Epidermal melanocyte (primary cell): ENCODE measurements around the gene CHMP5.

Experiments used
- DNase-seq: peaks from one replicate; pipeline ENCODE4 v3.0.0; 2011; ENCODE audit warnings: low spot score; ENCODE audit not compliant: insufficient read length

The CHMP5 gene

DNA sequence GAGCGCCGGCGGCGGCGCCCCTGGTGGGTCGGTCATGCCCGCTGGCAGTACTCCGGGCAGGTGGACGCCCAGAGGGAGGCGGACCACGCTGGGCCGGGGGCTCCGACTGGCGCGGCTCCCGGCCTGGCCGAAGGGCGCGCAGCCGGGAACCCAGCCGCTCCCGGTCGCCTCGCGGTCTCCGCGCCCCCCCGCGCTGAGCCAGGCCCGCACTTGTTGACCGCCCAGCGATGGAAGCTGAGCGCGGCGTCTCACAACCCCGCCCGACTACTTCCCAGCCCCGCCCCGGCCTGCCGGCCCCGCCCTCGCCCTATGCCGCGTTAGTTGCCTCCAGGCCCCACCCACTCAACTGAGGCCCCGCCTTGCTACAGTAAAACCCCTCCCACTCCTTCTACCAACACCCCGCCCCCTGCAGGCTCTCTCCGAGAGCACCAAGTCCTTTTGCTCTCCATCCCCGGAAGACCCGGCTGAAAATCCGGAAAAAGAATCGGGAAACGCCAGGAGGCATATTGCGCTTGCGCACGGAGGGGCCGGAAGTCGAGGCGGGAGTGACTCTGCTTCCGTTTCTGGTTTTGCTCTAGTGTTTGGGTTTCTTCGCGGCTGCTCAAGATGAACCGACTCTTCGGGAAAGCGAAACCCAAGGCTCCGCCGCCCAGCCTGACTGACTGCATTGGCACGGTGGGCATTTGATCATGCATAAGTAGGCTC, at the start of gene CHMP5, which contains the start of gene BAG1:
Gene CHMP5, plus strand, starts transcription at position 577 of the 705 bp plus-strand sequence. Its CDS starts 30 bp downstream, at position 607.
Gene BAG1, minus strand, starts transcription at position 236 of the 705 bp plus-strand sequence.
- DNase-seq: peak; percentile 96

GRCh38 chr9:33220681-33221567, 43.9 kb upstream of the CHMP5 start:
- no peak for DNase-seq

DNA sequence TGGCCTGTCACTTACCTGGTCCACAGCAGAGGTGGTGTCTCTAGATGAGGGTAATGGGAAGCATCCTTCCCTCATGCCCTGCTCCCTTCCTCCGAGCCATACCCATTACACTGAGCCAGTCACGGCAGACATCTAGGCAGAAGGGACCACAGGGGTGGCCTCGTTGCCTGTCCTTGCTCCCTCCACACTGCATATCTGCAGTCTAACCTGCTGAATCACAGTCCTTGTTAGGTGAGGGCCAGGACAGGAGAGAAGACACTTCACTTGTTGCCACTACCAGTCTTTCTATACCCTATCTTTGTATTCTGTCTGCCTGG, 43.3 kb upstream of the CHMP5 start:
- DNase-seq: no peak

DNA sequence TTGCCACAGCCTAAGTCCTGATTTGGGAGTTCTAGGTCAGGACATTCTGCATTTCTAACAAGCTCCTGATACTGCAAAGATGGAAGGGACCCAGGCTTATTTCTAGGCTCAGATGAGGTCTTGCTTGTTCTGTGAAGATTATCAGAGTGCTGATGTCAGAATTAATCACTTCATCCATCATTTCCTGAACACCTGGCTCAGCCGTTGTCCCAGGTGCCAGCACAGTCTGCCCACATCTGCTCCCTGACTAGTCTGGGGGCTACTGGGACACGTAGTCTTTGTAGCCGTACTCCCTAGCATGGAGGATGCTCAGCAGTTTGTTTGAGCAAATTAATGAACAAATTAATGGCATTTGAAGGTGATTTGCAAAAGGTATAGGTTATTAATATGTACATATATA, 42.8 kb upstream of the CHMP5 start:
- no peak for DNase-seq

- no peak for DNase-seq
Measured at GRCh38 chr9:33223696-33224095, 41.2 kb upstream of the CHMP5 start.

DNA sequence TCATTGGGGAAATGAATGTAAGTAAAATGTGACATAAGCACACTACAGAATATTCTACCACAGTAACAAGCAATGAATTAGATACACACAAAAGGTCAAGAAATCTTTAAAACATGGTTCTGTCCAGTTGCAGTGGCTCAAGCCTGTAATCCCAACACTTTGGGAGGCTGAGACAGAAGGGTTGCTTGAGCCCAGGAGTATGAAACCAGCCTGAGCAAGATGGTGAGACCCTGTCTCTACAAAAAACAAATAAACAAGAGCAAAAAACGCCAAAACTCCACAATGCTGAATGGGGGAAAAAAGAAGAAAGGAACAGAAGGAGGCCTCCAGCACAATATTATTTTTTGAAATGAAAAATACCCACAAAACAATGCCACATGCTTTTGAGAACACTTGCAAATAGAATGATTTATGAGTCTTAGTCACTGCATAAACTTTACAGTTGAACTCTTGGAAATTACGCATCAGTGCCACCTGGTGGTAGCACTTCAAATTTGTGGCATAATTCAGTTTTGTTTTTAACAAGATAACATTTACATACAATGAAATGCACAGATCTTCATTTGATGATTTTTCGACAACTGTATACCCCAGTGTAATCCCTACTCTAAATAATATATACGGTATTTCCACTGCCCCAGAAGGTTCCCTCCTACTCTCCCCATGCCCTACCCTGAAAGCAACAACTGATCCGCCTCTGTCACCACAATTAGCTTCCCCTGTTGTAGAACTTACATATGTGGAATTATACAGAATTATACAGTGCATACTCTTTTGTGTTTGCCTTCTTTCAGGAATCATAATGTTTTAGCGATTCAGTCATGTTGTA, 39.3 kb upstream of the CHMP5 start:
- DNase-seq: peak; percentile 53

DNA sequence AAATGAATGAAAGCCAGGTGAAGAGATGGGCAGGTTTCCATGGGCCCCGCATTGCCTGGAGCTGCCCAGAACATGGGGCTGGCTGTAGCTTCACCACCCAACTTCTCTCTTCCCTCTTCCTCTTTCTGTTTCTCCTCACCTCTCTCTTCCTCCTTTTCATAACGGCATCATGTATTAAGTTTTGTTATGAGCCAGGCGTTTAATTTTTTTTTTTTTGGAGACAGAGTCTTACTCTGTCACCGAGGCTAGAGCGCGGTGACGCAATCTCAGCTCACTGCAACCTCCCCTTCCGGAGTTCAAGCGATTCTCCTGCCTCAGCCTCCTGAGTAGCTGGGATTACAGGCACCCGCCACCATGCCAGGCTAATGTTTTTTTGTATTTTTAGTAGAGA, 37.8 kb upstream of the CHMP5 start:
- DNase-seq: no peak

DNA sequence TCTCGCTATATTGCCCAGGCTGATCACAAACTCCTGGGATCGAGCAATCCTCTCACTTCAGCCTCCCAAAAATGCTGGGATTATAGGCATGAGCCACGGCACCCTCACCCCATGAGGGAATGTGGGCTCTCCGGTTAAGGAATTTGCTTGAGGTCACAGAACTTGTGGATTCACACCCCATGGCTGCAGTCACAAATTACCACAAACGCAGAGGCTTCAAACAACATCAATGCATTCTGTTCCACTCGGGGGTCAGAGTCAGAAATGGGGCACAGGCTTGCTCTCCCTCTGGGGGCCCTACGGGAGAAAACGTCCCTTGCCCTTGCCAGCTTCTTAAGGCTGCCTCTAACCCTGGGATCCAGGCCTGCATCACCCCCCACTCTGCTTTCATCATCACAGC, 37.1 kb upstream of the CHMP5 start:
- no peak for DNase-seq

- no peak for DNase-seq
Measured at GRCh38 chr9:33228606-33229005, 36.2 kb upstream of the CHMP5 start.

DNA sequence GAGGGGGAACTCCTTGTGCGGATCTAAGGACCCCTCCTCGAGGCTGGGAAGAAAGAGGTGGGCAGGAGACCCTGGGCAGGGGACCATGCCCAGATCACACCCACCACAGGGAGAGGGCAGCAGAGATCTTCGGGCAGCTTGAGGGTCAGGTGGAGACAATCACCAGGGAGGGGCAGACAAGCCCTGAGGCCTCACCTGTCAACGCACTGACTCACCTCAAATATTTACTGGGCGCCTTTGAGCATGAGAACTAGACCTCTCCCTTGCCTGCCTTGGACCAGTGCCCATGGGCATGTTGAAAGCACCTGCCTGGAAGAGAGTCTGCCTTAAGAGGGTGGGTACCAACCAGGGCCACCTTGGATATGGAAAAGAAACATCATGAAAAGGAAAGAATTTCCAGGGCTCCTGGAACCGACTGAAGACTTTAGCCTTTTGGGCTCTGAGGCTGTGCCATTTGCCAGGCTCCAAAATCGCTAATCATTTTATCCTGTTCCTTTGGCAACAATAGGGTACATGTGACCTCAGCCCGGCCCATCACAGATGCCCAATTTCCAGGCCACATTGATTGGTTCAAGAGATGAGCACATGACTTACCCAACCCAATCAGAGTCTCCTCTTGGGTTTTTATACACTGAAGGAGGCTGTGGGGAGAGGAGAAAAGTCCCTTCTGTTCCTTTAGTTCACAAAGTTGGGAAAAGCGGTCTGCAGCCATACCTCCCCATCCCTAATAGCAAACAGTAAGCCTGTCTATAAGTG, 35.3 kb upstream of the CHMP5 start:
- DNase-seq: no peak

DNA sequence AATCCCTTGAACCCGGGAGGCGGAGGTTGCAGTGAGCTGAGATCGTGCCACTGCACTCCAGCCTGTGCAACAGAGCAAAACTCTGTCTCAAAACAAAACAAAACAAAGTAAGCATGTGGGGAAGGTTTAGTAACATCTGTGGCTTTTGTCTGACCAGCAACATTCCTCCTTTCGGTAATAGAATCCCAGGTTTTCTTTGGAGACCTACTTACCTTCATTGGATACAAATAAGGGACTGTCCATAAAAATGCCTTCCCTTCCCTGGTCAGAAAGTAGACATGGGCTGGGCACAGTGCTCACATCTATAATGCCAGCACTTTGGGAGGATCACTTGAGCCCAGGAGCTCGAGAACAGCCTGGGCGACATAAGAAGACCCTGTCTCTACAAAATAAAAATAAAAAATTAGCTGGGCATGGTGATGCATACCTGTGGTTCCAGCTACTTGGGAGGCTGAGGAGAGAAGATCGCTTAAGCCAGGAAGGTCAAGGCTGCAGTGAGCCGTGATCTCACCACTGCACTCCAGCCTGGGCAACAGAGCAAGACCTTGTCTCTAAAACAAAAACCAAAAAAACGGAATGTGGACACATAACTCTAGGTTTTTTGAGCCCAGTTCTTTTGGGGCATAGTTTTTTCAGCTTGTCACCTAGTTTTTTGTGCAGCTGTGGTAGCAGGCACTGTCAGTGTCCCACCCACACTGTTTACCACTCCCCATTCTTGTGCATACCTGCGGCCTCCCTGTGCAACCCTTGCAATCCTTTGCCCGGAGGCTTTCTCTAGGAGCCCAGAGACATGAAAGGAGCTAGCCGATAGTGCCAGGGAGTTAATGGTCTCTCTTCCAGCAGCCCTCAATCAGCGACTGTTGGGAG, 33.9 kb upstream of the CHMP5 start:
- no peak for DNase-seq

- DNase-seq: no peak
Measured at GRCh38 chr9:33231623-33231942, 33.3 kb upstream of the CHMP5 start.

- no peak for DNase-seq
Measured at GRCh38 chr9:33232815-33233214, 32.0 kb upstream of the CHMP5 start.

GRCh38 chr9:33233626-33234342, 31.1 kb upstream of the CHMP5 start:
- no peak for DNase-seq

DNA sequence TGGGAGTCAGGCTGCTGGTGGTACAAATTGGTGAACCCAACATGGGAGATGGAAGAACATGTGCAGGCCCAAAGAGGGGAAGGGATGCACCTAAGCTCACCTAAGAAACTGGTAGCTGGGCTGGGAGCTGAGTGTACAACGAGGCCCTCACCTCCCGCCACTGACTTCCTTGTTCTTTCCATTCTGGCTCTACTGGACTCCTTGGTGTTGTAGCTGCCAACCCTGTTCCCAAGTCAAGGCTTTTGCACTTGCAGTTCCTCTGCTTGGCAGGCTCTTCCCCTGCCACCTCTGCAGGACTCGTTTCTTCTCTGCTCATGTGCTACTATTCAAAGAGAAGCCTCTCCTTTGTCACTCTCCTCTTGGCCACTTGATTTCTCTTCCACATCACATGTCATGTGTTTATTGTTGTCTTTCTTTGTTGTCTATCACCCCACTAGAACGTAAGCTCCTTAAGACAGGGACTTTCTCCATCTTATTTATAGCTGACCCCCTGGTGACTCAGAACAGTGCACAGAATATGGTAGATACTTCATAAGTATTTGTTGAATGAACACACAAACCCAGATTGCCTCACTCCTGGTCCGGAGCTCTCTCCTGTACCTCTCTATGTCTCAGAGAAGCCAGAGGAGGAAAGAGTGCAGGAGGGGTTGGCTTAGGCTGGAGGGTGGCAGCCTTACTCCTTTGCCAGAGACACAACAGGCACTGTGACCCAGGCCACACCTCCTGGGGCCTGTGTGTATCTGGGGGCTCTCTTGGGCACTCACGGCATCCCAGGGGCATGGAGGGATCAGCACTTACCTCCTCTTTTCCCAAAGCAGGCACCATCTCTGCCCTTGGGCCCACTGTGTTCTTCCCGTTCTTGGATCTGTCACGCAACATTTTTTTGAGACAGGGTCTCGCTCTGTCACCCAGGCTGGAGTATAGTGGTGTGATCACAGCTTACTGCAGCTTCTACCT, 30.1 kb upstream of the CHMP5 start:
- DNase-seq: no peak

DNA sequence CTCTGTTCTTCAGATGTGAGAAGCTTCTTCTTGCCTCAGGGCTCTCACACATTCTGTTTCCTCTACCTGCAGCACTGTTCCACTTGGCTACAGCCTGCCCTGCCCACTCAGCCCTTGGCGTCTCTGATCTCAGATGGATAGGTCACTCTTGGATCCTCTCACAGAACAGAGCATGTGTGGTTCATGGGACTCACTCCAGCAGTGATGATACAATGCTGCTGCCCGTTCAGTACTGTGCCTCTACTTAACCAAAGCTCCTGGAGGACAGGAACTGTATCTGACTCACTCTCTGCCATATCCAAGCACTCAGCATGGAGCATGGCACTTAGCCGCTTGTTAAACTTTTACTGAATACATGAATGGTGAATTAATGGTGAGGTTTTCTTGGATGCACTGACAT, 28.3 kb upstream of the CHMP5 start:
- DNase-seq: no peak

- DNase-seq: no peak
Measured at GRCh38 chr9:33239921-33240320, 24.9 kb upstream of the CHMP5 start, which contains the start of gene SPINK4. Gene SPINK4, plus strand, starts transcription at chr9:33240167. Its CDS starts 42 bp downstream, at chr9:33240209.

GRCh38 chr9:33241298-33241697, 23.6 kb upstream of the CHMP5 start:
- DNase-seq: no peak
